HG03442 (cell line): ENCODE results near the gene PROX2.
A peak's percentile ranks its signal among the peaks of the same experiment; 100 is the strongest.

ENCODE experiments used
- ATAC-seq: cut with Tn5 transposase; IDR thresholded peaks from one replicate; pipeline ENCODE4 v1.9.1; 2021; ENCODE audit warnings: mild to moderate bottlenecking, moderate library complexity; ENCODE audit not compliant: unreplicated experiment

The PROX2 gene

GRCh38 chr14:74852922-74853530, 22.9 kb downstream of the PROX2 start:
- no peak for ATAC-seq

- no peak for ATAC-seq
Observed at GRCh38 chr14:74848768-74849167, 27.2 kb downstream of the PROX2 start.

- ATAC-seq: no peak
Observed at GRCh38 chr14:74846968-74847665, 28.8 kb downstream of the PROX2 start.

- no peak for ATAC-seq
Observed at GRCh38 chr14:74846168-74846567, 29.8 kb downstream of the PROX2 start.

- ATAC-seq: no peak
Observed at GRCh38 chr14:74843653-74844052, 32.3 kb downstream of the PROX2 start.

GRCh38 chr14:74841230-74842207, 34.4 kb downstream of the PROX2 start:
- peak; percentile 82 for ATAC-seq

GRCh38 chr14:74840603-74841030, 35.3 kb downstream of the PROX2 start:
- peak; percentile 41 for ATAC-seq

GRCh38 chr14:74838166-74838565, 37.8 kb downstream of the PROX2 start:
- ATAC-seq: no peak

GRCh38 chr14:74836251-74836960, 39.5 kb downstream of the PROX2 start:
- ATAC-seq: no peak

- ATAC-seq: no peak
Observed at GRCh38 chr14:74835645-74836250, 40.2 kb downstream of the PROX2 start.

- no peak for ATAC-seq
Observed at GRCh38 chr14:74834692-74835392, 41.1 kb downstream of the PROX2 start.

GRCh38 chr14:74832849-74833248, 43.1 kb downstream of the PROX2 start:
- no peak for ATAC-seq

- ATAC-seq: no peak
Observed at GRCh38 chr14:74829251-74829650, 46.7 kb downstream of the PROX2 start.

GRCh38 chr14:74826574-74826973, 49.4 kb downstream of the PROX2 start:
- ATAC-seq: no peak
